Gastroesophageal sphincter (tissue), 3 donors: ENCODE results near the gene INPP1.
"Not testable (repeated sequence)": the region's sequence is repeated elsewhere in the genome, so short reads cannot be mapped to it uniquely, and the experiment has no call there.

Experiments used
- CTCF ChIP-seq, 4 experiments: fragments of 200-600 bp in 2 of 4; fragments of 450-650 bp in 2 of 4; sonication (generic) in 1 of 4; IDR thresholded peaks; one replicate each; pipeline ENCODE4 v1.5.1; 2017 to 2019; ENCODE audit warnings: antibody characterized with exemption in 4 of 4, mild to moderate bottlenecking in 2 of 4, moderate library complexity in 2 of 4
- EP300 ChIP-seq: sonication (generic); formaldehyde crosslinking; IDR thresholded peaks from one replicate; pipeline ENCODE4 v1.6.1; 2017; ENCODE audit warnings: antibody characterized with exemption, mild to moderate bottlenecking
- POLR2A ChIP-seq, 2 donors: fragments of 450-650 bp; IDR thresholded peaks; one replicate each; pipeline ENCODE4 v1.6.1; 2017; ENCODE audit warnings: antibody characterized with exemption in 2 of 2, mild to moderate bottlenecking in 2 of 2, moderate library complexity in 1 of 2
- POLR2AphosphoS5 ChIP-seq: sonication (generic); formaldehyde crosslinking; IDR thresholded peaks from one replicate; pipeline ENCODE4 v1.6.1; 2017; ENCODE audit warnings: antibody characterized with exemption

GRCh38 chr2:190312635-190313025 is 30.8 kb upstream of the INPP1 start:
- TF ChIP-seq POLR2A (IDR thresholded peaks at IDR 0.05); POLR2AphosphoS5; CTCF (IDR thresholded peaks at IDR 0.05); EP300: not testable (repeated sequence)
